GM21423 (cell line): ENCODE data around the gene GGN.
"Not testable (repeated sequence)": the region's sequence is repeated elsewhere in the genome, so short reads cannot be mapped to it uniquely, and the experiment has no call there.

Source experiments
- ATAC-seq: cut with Tn5 transposase; IDR thresholded peaks from one replicate; pipeline ENCODE4 v1.9.1; 2021; ENCODE audit warnings: mild to moderate bottlenecking, moderate library complexity; ENCODE audit not compliant: unreplicated experiment

GGN gene

DNA sequence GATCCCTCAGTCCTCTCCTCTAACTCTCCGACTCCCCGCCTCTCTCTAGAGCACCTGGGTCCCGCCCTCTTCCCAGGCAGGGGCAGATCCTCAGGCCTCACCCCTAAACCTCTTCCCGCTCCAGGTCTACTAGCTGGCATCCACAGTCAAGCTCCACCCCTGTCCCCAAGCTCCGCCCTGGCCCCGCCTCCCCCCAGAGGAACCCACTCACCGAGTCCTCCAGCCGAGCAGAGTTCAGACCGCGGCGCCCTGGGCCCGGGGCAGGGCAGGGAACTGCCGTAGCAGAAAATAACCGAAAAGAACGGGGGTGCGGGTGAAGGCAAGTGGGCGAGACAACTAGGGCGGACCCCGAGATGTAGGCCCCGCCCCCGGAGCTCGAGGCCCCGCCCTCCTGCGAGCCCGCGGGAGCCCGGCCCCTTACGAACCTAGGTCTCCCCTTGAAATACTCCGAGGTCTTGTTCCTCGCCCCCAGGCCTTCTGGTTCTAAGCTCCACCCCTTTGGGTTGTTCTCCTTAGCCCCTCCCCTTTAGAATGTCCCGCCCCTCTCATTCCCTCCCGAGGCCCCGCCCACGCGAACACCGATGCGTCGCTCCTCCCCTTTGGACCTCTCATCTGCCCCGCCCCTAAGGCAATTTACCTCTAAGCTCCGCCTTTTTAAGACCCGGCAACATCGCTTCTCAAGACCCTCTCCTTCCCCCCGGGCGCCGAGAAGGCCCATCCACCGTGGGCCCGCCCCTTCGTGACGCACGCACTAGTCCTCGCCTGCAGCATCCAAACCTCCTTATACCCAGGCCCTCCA is at the start of gene GGN:
Gene GGN, minus strand, starts transcription at position 485 of the 799 bp plus-strand sequence. CDS start 773 bp downstream, outside the sequence.
- no peak for ATAC-seq

- no peak for ATAC-seq
These were observed 49.5 kb upstream of the GGN start for GRCh38 chr19:38437295-38437694.

DNA sequence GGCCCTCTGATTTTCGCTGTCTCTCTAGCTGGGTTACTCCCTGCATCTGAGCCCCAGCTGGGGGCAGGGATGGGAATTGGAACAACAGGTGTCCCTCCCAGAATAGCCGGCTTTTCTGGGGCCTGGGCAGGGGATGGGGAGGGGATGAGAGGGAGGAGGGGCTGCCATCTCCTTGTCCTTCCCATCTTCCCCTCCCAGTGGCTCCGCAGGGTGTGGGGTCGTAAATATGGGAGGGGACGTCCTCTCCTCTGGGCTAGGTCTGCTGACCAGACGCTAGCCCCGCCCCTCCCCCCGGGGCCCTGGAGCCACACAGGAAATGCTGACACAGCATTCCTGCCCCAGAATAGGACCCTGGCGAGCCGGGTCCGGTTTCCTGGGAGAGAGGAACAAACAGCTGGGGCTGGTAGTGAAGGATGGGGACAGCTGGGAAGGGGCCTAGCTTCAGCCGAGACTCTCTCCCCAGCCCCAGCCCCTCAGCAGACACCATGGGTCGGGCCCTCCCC is 46.8 kb upstream of the GGN start:
- ATAC-seq: no peak

GRCh38 chr19:38433268-38433733 is 45.5 kb upstream of the GGN start, which contains the start of gene RYR1:
RYR1 (plus strand) TSS chr19:38433691; CDS start chr19:38433830, 139 bp downstream.
- no peak for ATAC-seq

GRCh38 chr19:38430931-38431330 is 43.1 kb upstream of the GGN start:
- no peak for ATAC-seq

DNA sequence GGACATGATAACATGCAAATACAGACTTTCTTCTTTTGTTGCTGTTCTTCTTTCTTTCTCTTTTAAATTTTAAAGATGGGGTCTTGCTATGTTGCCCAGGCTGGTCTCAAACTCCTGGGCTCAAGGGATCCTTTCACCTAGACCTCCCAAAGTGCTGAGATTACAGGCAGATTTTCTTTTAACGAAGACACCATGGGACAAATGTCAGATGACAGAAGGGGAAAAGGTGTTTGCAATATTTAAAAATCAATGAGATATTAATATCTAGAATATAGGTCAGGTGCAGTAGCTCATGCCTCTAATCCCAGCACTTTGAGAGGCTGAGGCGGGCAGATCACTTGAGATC is 42.0 kb upstream of the GGN start:
- no peak for ATAC-seq

DNA sequence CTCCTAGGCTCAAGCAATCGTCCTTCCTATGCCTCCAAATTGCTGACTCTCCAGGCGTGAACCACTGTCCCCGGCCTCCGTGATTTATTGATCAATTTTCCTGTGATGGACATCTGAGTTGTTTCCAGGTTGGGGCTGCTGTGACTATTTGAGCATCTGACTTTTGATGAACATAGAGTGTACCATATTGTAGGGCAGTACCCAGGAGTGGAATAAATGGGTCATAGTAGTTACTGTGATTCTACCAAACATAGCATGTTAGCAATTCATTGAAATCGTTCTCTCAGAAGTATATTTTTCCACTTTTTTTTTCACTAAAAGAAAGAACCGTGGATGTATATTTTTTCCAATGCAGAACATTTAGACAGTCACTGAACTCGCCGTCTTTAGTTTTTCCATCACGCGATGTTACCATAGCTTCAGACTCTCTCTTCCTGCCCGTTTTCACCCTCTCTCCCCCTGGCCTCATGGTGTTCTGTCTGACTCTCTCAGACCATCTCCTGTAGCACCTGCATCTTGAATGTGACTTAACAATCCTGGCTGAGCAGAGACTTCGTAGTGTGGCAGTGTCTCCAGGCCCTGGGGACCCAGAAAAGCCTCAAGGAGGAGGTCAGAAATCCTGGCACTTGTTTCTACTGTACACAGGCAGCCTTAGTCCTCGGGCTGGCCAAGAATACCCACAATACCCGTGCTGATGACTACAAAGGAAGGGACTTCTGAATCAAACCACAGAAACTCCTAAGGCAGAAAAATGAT is 41.4 kb upstream of the GGN start:
- ATAC-seq: no peak

DNA sequence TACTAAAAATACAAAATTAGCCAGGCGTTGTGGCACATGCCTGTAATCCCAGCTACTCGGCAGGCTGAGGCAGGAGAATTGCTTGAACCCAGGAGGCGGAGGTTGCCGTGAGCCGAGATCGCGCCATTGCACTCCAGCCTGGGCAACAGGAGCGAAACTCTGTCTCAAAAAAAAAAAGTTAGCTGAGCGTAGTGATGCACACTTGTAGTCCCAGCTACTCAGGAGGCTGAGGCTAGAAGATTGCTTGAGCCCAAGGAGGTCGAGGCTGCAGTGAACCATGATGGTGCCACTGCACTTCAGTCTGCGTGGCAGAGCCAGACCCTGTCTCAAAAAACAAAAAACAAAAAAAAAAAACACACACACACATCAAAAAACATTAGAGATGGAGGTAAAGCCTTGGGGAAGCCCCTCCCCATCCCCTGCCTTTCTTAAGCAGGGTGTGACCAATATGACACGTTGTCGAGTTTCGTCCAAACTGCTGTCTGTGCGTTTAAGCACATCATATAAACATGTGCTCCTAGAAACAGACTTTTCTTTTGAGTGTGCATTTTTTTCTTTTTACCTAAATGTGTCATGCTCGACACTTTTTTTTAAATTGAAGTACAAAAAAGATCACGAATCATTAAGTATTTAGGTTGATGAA is 39.3 kb upstream of the GGN start:
- ATAC-seq: not testable (repeated sequence)

- no peak for ATAC-seq
These were observed 38.1 kb upstream of the GGN start, which contains the start of gene RASGRP4 for GRCh38 chr19:38425810-38426466. RASGRP4 (minus strand) TSS chr19:38426219; CDS start chr19:38426091, 128 bp downstream.

GRCh38 chr19:38425222-38425809 is 37.5 kb upstream of the GGN start:
- ATAC-seq: no peak

GRCh38 chr19:38424272-38424671 is 36.4 kb upstream of the GGN start:
- ATAC-seq: no peak

- no peak for ATAC-seq
These were observed 34.6 kb upstream of the GGN start for GRCh38 chr19:38422438-38422837.

GRCh38 chr19:38421856-38422255 is 34.0 kb upstream of the GGN start:
- no peak for ATAC-seq

- ATAC-seq: no peak
These were observed 33.1 kb upstream of the GGN start for GRCh38 chr19:38420935-38421334.

DNA sequence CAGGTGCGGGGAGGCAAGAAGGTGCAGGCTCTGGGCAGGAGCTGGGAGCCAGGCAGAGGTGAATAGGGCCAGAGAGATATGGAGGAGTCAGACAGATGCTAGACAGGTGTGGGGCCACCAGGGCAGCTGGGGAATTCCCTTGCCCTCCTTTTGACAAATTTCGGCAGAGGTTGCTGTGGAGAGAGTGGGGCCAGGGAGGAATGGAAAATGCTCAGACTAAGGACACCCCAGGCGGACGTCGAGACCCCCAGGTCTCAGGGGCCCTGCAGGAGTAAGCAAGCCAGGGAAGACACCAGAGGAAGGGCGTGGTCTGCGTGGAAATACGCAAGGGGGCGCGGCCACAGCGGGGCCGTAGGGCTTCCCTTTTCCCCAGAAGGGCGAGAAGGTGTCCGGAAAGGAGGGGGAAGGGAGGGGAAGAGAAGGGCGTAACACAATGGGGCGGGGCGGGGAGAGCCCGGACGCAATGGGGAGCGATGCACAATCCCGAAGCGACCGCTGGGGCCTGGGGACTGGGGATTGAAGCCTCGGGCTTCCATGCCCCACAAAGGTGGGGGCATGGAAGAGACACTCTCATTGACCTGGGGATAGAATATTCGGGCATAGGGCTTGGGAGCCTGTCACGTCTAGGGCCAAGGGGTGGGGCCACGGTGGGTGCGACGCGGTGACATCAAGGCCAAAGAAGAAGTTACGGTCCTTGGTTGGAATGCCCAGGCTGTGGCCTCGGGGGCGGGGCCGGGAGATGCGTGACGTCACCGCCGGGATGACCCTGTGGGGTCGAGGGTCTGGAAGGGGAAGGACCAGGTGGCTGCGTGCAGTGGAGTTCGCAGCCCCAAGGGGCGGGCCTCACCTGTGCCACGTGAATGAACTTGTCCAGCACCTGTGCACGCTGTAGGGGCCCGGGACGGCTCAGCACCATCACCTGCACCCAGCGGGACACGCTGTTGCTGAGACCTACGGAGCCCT is 30.0 kb upstream of the GGN start:
- no peak for ATAC-seq

DNA sequence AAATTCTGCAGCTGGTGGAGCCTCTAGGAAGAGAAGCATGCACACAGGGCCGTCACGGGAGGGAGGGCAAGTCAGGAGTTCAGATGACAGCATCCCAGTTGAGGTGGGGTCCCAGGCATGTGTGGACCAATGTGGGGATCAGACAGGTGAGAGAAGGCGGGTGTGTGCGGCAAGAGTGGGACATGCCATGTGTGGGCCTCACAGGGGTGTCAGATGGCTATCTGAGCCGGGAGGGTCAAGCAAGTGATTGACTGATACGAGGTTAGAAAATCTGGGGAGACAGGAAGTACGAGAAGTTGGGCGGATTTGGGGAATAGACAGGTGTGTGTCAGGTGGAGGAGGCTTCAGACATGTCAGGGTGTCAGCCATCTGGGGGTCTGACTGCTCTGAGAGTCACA is 29.3 kb upstream of the GGN start:
- no peak for ATAC-seq

DNA sequence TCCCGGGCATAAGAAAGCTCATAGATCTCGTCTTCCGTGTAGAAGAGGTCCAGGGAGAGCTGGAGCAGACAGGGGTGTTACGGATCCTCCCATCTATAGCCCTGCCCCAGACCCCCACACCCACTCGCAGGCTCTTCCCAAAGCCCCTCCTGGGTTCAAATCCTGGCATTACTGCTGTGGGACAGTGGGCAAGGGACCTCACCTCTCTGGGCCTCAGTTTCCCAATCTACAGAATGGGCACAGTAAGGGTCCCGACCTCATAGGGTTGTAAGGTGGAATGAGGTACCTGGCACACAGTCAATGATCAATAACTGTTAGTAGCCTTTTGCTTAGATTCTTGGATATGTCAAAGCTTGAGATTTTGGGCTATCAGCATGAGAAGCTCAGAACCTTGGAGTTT is 25.6 kb upstream of the GGN start:
- ATAC-seq: no peak

DNA sequence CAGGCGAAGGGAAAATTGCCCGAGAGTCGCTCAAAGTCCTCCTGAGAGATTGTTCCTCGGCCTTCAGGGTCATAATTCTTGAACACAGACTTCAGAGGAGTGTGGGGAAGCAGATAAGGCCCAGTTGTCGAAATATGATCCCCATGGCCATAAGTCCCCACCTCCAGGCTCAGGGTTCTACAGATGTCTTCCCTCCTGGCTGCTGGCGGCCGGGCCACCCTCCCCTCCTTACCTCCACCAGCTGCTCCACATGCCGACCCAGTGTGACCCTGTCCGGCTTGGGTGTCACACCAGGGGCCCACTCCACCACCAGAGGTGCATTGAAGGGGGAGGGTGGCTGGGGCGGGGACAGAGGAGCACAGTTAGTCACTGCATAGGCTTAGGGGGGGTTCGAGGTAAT is 25.1 kb upstream of the GGN start:
- no peak for ATAC-seq

- no peak for ATAC-seq
These were observed 24.7 kb upstream of the GGN start for GRCh38 chr19:38412491-38412890.
